Amniotic epithelial cell (primary cell): ENCODE results near the gene SMTNL2.
"Not testable (repeated sequence)": the region's sequence is repeated elsewhere in the genome, so short reads cannot be mapped to it uniquely, and the experiment has no call there.

ENCODE experiments used
- DNase-seq: peaks from one replicate; pipeline ENCODE4 v3.0.0-alpha.2; 2010; ENCODE audit warnings: low read depth

The SMTNL2 gene

GRCh38 chr17:4585638-4585994 is 1.3 kb downstream of the SMTNL2 start:
- DNase-seq: no peak

DNA sequence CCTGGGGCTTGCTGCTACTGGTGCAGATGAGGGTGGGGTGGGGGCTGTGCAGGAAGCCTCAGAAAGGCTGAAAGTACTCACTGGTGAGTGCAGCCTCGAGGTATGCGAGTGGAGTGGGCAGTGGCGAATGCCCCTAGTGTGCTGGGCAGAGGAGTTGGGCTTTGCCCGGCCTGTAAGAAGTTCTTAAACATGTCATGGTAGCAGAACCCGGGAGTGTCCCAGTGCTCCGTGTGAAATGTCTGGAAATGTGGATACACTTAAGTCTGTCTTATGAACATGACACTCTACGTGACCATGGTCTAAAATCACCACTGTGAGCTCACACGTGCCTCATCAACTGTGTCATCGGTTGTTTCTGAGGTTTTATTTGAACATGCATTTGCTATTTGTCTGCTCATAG is 1.7 kb downstream of the SMTNL2 start:
- DNase-seq: no peak

DNA sequence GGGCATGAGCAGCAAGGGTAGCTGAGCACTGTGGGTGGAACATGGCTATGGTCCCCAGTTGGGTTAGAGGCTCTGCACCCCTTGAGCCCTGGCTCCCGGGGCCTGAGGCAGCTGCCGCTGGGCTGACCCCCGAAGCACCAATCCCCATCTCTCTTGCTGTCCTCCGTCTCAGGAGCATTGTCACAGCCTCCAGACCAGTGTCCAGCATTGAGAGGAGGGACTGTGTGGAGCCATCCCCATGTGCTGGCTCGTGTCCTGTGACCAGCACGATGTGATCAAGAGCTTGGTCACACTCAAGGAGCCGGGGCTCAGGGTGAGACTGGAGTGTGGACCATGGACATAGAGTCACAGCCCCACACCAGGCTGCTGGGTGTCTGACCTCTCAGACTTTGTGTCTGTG is 2.9 kb downstream of the SMTNL2 start:
- no peak for DNase-seq

DNA sequence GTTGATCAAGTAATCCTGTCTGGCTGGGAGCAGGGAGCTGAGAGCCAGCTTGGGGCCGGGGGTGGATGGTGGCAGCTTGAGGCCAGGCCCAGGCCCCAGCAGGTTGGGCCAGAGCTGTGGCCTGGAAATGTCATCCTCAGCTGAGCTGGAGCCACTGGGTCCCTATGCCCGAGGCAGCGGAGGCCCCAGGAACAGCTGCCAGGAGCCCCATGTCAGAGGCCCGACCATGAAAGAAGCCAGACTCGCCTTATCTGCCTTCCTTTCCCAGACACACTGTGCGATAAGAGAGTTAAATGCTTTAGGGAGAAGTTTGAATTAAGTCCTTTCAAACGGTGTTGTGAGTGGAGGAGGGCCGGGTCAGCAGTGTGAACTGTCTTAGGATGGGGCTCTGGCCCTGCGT is 3.5 kb downstream of the SMTNL2 start:
- peak; percentile 84 for DNase-seq

GRCh38 chr17:4588391-4588790 is 4.1 kb downstream of the SMTNL2 start:
- no peak for DNase-seq

DNA sequence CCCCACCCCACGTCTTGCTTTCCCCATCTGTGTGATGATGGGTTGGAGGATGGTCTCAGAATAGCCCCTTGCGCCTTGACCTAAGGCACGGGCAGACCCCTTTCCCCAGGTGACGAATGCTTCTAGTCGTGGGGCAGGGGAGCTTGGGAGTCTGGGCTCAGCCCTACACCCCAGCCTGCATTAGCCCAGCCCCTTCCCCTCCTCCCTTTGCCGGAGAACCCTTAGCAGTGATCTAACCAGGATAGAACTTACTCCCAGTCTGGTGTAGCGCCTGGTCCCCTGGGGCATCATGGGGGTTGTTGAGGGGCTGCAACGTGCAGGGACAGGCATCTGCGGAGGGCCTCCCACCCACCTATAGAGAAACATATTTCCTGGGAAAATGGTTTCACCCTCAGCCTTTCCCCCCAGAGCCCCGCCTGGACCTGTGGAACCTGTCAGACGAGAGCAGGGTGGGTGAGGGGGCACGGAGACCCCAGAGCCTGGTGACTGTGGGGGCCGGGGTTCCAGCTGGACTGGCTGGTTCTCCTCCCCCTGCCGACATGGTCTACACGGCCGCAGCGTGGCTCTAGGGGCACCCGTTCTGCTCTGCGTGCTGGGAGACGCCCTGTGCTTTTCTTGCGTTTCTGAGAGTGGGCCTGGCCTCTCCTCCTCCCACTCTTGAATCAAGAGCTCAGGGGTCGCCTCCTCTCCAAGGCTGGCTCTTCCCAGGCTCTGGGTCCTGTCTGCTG is 4.7 kb downstream of the SMTNL2 start:
- DNase-seq: no peak

- DNase-seq: not testable (repeated sequence)
Observed at GRCh38 chr17:4590042-4590441, 5.7 kb downstream of the SMTNL2 start.

GRCh38 chr17:4590981-4591453 is 6.7 kb downstream of the SMTNL2 start:
- DNase-seq: no peak

- DNase-seq: peak; percentile 35
Observed at GRCh38 chr17:4591529-4591928, 7.2 kb downstream of the SMTNL2 start.

DNA sequence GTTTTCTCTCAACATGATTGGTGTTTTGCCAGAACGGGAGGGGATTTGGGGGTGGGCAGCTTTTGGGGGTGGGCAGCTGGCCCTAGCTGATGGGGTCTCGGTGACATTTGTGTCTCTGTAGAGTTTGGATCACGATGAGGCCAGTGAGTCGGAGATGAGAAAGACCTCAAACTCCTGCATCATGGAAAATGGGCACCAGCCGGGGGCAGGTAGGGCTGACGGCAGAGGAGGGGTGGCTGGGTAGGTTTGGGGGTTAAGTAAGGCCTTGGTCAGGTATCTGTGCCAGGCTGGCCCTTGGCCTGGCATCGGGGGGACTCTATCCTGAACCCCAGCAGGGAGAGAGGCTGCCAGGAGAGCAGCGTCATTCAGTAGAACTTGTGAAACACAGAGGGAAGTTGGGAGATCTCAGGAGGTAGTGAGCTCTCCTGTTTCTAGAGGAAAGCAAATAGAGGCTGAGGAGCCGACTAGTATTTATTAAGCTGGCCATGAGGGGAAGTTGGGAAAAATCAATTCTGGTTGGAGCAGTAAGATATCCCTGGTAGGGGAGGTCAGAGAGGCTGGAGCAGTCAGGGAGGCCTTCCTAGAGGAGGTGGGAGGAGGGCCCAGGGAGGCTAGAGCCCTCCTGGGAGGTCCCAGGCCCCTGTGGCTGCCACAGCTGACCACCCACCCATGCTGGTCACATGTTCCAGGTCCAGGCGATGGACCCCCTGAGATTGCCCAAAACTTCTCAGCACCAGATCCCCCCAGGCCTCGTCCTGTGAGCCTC is 8.1 kb downstream of the SMTNL2 start:
- DNase-seq: no peak

DNA sequence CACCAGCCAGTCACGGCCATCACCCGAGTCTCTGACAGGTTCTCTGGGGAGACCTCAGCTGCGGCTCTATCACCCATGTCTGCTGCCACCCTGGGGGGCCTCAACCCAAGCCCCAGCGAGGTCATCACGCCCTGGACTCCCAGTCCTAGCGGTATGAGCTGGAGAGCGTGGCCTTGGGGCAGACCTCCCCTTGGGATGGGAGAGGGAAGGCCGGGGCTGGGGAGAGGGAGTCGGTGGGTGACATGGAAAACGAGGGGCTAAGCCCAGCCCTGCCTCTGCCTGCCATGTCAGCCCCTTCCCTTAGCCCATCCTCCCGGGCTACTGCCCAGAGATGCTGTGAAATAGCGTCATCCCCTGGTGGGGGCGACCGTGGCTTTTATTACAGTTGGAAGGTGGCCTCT is 8.7 kb downstream of the SMTNL2 start:
- no peak for DNase-seq

DNA sequence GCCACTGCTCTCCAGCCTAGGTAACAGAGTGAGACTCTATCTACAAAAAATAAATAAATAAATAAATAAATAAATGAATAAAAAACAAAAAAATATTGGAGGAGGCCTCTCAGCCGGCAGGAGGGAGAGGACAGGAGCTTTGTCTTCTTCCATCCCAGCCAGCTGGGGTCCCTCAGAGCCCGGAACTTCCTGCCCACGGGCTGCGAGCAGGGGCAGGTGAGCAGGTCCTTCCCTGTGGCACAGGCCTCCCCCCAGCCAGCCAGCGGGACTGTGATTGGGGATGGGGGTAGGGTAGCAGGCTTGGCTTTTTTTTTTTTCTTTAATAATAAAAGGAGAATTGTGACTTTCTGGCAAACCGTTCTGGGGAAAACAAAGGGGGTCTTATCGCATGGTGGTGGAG is 10.1 kb downstream of the SMTNL2 start:
- DNase-seq: no peak

- DNase-seq: no peak
Observed at GRCh38 chr17:4594931-4595684, 10.8 kb downstream of the SMTNL2 start.

DNA sequence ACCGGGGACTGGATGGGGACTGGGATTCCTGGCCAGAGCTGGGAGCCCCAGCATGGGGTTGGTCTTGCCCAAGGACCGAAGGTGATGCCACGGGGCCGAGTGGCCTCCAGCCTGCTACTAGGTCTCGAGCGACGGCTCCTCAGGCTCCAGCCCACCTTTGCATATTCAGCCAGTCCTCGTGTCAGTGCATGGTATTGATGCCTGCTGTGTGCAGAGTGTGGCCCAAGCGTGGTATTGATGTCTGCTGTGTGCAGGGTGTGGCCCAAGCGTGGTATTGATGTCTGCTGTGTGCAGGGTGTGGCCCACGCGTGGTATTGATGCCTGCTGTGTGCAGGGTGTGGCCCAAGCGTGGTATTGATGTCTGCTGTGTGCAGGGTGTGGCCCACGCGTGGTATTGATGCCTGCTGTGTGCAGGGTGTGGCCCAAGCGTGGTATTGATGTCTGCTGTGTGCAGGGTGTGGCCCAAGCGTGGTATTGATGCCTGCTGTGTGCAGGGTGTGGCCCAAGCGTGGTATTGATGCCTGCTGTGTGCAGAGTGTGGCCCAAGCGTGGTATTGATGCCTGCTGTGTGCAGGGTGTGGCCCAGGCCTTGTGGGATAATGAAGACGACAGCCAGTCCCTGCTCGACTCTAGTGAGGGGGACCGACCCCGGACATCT is 11.5 kb downstream of the SMTNL2 start:
- DNase-seq: not testable (repeated sequence)

DNA sequence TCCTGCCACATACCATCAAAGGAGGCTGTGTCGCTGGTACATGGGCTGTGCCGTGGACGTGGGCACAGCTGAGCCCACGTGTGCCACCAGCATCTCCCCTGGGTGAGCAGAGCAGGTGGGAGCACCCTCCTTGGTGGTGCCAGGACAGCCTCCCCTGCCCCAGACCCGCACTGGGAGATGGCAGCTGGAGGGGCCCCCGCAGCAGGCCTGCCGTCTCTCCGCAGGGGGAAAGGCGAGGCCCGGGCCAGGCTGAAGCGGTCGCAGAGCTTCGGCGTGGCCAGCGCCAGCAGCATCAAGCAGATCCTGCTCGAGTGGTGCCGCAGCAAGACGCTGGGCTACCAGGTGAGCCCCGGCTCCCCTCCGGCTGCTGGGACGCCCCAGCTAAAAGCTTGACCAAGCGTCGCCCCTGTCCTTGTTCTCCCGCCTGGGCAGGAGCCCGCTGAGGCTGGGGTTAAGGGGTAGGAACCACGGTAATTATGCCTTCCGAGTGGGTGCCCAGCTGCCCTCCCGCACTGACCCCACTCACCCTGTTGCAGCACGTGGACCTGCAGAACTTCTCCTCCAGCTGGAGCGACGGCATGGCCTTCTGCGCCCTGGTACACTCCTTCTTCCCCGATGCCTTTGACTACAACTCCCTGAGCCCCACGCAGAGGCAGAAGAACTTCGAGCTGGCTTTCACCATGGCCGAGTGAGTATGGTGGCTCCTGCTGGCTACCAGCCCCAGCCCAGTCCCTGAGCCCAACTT is 12.5 kb downstream of the SMTNL2 start:
- no peak for DNase-seq

DNA sequence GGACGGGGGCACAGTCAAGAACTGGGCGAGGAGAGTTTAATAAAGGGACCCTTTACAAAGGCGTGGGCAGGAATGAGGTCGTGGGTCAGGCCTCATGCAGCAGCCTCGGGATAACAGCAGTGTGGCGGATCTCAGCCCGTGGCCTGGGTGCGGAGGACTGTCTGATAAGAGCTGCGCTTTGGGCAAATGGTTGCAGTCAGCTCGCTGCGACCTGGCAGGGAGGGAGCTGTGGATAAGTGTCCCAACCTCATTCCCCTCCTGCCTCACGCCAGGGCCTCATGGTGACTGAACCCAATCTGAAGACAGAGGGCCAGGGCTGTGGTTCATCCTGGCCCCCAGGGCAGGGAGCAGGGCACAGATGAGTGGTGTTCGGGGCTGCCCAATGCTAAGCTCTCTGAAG is 13.6 kb downstream of the SMTNL2 start:
- DNase-seq: no peak

GRCh38 chr17:4598776-4599504 is 14.6 kb downstream of the SMTNL2 start:
- DNase-seq: peak; percentile 96

GRCh38 chr17:4599505-4600281 is 15.4 kb downstream of the SMTNL2 start:
- DNase-seq: peak; percentile 98

GRCh38 chr17:4600563-4600962 is 16.2 kb downstream of the SMTNL2 start:
- DNase-seq: peak; percentile 27

DNA sequence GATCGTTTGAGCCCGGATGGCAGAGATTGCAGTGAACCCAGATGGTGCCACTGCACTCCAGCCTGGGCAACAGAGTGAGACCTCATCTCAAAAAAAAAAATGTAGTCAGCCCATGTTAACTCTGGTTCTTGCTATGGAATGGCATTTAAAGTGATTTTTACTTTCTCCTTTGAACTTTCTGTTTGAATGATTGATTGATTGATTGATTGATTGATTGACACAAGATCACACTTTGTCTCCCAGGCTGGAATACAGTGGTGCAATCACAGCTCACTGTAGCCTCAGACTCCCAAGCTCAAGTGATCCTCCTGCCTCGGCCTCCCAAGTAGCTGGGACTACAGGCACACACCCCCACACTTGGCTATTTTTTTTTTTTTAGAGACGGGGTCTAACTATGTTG is 17.0 kb downstream of the SMTNL2 start:
- DNase-seq: no peak
